ENCODE results near the gene PSORS1C1. TPM values are rescaled to one million over a fixed set of nuclear protein-coding genes. Genes with fewer than 3 reads are reported as not detected.
"Not testable (repeated sequence)": the region's sequence is repeated elsewhere in the genome, so short reads cannot be mapped to it uniquely, and the experiment has no call there.

PSORS1C1 gene
- total RNA-seq, 1 donor from 2014 or later = not detected

DNA sequence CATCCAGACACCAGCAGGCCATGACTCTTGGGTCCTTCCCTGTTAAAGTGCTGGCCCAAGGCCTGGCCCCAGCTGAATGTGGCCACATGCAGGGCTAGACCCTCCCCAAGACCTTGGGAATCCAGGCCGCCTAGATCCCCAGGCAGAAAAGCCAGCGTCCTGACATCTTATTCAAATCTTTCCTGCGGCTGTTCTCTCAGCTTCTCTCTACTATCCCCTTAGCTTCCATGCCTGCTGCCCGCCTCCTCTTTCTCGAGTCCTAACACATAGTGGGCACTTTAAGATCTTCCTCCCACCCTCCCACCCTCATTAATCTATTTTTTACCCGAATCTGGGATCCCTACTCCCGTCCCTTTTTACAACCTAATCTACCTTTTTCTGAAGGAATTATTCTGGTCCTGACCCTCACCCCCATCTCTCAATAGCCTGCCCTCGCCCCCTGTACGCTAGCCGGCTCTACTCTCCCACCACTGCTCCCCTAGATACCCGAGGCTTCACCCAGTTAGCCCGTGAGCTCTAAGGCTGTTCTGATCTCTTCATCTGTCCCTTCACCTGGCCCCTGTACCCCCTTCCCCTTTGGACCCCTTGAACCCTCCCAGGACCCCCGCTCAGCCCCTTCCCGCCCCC, 43.0 kb downstream of the PSORS1C1 start, which contains the start of gene CCHCR1:
Gene CCHCR1, minus strand, starts transcription at position 290 of the 627 bp plus-strand sequence. Its CDS starts 202 bp downstream, at position 88.
- intact Hi-C loops (cut with micrococcal nuclease) = loop anchor here (1.0 to 10.0 kb wide), 5 partner anchors 20 to 473 kb away; partner anchors contain the start of genes HLA-C and PPP1R18

DNA sequence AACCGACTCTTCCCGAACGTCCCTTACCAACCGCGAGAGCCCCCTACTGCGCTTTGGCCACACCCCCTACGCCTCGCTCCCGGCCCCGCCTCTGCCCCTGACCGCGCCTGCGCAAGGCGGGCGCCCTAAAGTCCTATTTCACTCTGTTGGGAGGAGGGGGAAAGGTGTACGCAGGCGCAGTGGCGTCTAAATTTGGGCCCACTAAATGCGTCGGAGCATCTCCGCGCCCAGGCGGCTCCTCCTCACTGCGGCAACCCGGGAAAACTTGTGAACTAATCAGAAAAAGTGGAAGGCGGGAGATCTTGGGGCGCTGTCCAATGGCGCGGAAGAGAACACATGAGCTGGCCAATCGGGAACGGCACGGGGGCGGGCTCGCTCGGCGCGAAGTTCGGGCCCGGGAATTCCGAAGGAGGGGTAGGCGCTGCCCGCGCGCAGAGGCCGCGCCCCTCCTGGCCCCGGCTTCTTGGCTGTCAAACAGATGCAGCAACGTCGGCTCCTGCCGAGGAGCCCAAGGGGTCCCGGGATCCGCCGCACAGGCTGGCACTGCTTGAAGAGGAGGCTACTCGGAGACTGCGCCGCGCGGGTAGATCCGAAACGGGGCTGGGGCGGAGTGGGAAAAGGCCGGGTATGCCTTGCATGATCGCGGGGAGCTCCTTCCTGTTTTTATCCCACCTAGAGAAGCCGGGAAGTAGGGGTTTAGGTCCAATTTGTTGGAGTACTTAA, 43.7 kb downstream of the PSORS1C1 start, which contains the start of gene TCF19:
Gene TCF19, plus strand, starts transcription at position 450 of the 723 bp plus-strand sequence. CDS start 881 bp downstream, outside the sequence.
- intact Hi-C loops (cut with micrococcal nuclease) = loop anchor here (1.0 to 10.0 kb wide), 5 partner anchors 21 to 474 kb away; partner anchors contain the start of genes HLA-C and PPP1R18

- intact Hi-C loops (cut with micrococcal nuclease) = loop anchor here (1.0 to 10.0 kb wide), 5 partner anchors 22 to 474 kb away; partner anchors contain the start of genes HLA-C and PPP1R18
These were observed 44.6 kb downstream of the PSORS1C1 start for GRCh38 chr6:31158863-31159855.

DNA sequence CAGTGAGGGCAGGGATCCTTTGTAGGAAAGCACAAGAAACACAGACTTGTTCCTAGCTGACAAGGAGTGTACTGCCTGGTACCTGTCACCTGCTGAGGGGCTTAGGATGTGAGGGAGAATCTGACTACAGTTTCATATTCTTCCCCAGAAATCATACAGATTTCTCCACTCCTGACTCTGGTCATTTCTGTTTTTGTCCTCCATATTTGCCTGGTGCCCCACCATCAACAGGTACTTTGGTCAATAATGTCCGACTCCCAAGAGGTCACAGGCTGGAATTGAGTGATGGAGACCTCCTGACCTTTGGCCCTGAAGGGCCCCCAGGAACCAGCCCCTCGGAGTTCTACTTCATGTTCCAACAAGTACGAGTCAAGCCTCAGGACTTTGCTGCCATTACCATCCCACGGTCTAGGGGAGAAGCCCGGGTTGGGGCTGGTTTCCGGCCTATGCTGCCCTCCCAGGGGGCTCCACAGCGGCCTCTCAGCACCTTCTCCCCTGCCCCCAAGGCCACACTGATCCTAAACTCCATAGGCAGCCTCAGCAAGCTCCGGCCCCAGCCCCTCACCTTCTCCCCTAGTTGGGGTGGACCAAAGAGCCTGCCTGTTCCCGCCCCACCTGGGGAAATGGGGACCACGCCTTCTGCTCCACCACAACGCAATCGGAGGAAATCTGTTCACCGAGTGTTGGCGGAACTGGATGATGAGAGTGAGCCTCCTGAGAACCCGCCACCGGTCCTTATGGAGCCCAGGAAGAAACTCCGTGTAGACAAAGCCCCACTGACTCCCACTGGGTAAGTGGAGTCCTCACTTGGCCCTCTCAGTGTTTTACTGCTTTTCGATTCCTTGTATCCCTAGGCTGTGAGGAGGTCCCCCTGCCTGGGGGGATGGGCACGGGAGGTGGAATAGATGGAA, 46.9 kb downstream of the PSORS1C1 start:
- intact Hi-C loops (cut with micrococcal nuclease) = no loop called here

DNA sequence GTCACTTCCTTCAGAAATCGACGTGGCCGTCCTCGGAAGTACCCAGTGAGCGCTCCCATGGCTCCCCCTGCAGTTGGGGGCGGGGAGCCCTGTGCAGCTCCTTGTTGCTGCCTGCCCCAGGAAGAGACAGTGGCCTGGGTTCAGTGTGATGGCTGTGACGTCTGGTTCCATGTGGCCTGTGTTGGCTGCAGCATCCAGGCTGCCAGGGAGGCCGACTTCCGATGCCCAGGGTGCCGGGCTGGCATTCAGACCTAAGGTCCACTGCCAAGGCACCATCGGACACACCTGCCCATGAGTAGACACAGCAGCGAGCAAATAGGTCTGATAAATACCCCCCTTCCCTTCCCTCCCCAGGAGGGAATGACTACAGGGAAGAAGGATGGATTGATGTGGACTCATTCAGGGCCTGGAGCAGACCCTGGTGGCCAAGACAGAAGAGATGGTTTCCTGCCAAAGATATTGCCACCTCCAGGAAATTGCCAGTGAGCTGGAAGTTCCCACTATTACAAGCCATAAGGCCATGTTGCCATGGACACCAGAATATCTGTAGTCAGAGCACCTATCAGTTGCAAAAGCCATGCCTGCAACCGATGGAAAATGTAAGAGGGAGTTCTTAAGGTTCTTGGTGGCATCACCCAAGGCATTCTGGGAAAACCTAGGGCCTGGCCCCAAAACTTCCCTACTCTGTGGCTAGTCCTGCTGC, 48.0 kb downstream of the PSORS1C1 start:
- intact Hi-C loops (cut with micrococcal nuclease) = no loop called here

DNA sequence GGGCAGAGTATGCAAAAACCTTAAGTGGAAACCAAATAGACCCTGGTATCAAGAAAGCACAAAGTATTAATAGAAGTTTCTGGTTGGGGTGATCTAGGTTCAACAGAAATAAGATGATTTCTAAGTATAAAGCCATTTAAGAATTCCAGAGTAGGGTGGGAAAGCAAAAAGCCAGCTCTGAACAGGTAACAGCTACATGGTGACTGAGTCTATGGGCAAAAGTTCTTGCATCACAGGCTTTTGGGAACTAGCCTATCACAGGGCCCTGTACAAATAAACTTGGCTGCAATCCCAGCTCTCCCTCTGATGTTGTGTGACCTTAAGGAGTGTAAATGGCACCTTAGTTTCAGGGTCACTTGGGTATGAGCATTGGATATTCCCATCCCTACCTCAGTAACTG, 49.3 kb downstream of the PSORS1C1 start:
- intact Hi-C loops (cut with micrococcal nuclease) = no loop called here

DNA sequence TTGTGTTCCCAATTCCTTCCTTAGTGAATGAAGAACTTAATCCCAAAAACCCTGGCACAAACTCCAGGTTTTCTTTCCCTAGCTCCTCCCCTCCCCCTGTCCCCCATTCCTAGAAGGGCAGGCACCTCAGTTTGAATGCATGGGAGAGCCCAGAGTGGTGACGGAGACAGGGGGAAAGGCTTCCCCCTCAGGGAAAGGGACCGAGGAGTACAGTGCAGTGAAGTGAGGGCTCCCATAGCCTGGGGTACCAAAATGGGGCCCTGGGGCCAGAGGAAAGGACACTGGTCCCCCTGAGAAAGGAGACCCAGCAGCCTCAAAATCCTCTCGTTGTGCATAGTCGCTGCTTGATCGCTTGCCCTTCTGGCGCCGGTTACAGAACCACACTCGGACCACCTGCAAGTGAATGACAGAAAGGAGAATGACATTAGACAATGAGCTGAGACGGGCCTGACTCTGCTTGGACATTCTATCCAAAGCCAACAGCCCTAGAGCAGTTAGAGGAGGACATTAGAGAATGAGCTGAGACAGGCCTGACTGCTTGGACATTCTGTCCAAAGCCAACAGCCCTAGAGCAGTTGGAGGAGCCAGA, 50.0 kb downstream of the PSORS1C1 start:
- intact Hi-C loops (cut with micrococcal nuclease) = not testable (repeated sequence)

- intact Hi-C loops (cut with micrococcal nuclease) = not testable (repeated sequence)
These were observed 50.6 kb downstream of the PSORS1C1 start for GRCh38 chr6:31165064-31165832.

GRCh38 chr6:31165986-31166385, 51.4 kb downstream of the PSORS1C1 start:
- intact Hi-C loops (cut with micrococcal nuclease) = no loop called here

- intact Hi-C loops (cut with micrococcal nuclease) = no loop called here
These were observed 54.0 kb downstream of the PSORS1C1 start for GRCh38 chr6:31168606-31169005.

GRCh38 chr6:31169123-31169857, 54.7 kb downstream of the PSORS1C1 start:
- intact Hi-C loops (cut with micrococcal nuclease) = no loop called here

- intact Hi-C loops (cut with micrococcal nuclease) = not testable (repeated sequence)
These were observed 55.4 kb downstream of the PSORS1C1 start for GRCh38 chr6:31169858-31170599.

DNA sequence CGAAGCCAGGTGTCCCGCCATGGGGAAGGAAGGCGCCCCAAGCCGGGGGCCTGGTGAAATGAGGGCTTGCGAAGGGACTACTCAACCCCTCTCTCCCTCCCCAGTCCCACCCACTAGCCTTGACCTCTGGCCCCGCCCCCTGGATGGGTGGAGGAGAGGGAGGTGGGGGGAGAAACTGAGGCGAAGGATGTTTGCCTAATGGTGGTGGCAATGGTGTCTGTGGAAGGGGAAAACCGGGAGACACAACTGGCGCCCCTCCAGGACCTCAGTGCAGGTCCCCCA, 55.9 kb downstream of the PSORS1C1 start, which contains the start of gene POU5F1:
Gene POU5F1, minus strand, starts transcription at position 83 of the 282 bp plus-strand sequence. Its CDS starts 62 bp downstream, at position 21.
- intact Hi-C loops (cut with micrococcal nuclease) = no loop called here

DNA sequence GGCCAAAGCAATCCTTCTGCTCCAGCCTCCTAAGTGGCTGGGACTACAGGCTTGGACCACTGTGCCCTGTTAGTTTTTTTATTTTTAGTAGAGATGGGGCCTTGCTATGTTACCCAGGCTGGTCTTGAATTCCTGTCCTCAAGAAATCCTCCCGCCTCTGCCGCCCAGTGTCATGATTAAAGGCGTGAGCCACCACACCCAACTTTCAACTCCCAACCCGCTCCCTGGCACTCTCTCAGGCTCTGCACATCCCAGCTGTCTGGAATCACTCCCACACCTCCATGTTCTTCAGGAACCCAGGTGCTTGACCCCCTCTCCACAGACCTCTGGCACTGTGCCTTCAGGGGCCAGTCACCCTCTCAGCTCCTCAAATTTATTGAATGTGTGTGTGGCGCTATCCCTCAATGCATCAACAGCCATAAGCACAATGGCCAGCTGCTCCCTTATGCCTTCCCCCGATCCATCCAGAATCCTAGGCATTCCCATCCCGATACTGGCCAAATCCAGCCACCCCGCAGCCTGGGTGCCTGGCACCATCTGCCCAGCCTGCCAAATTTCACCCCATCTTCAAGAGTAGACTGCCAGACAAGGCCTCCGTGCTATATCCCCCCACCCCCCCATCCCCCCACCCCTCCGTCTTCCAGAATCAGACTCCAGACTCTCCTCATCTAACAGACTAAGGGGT, 56.5 kb downstream of the PSORS1C1 start:
- intact Hi-C loops (cut with micrococcal nuclease) = no loop called here

GRCh38 chr6:31171931-31172905, 57.6 kb downstream of the PSORS1C1 start:
- intact Hi-C loops (cut with micrococcal nuclease) = no loop called here

Measured in T-helper 2 cell treated with Interferon-gamma antibody and Interleukin-4, amounts not matched to agents 100 ng/mL and 5 ng/mL, for 36 hours (primary cell).